Naive thymus-derived CD4-positive, alpha-beta T cell (primary cell): ENCODE results near the gene E4F1. TPM values are rescaled to one million over a fixed set of nuclear protein-coding genes. Genes with fewer than 3 reads are reported as not detected.

Experiments used
- ATAC-seq: fragments of 150-1000 bp; cut with Tn5 transposase; 2 replicates; pipeline ENCODE4 v1.10.0; 2021; ENCODE audit warnings: mild to moderate bottlenecking, moderate library complexity
- CTCF ChIA-PET: fragments of 350-600 bp; sonication (Branson Sonifier 250); formaldehyde crosslinking; loops from one replicate; lab custom pipeline; 2021; ENCODE audit warnings: antibody characterized with exemption; lab: Charles Lee
- POLR2A ChIA-PET: fragments of 350-600 bp; sonication (Branson Sonifier 250); formaldehyde crosslinking; loops from one replicate; lab custom pipeline; 2021; ENCODE audit warnings: antibody characterized with exemption, inconsistent platforms; lab: Charles Lee
- DNase-seq, 9 donors: peaks; one replicate each; pipeline versions ENCODE4 v3.0.0 to v3.0.0-alpha.2; 2020 to 2022; ENCODE audit warnings: mixed read lengths in 1 of 9
- H3K27ac ChIP-seq: one replicate; pipeline ENCODE4 v1.7.0; 2013; ENCODE audit warnings: mild to moderate bottlenecking, low read depth, low read length, moderate library complexity
- H3K27me3 ChIP-seq, 2 donors: one replicate each; pipeline ENCODE4 v1.7.0; 2013; ENCODE audit warnings: low read length in 2 of 2, mild to moderate bottlenecking in 2 of 2, moderate library complexity in 2 of 2; ENCODE audit not compliant: control insufficient read depth in 2 of 2, insufficient read depth in 2 of 2
- H3K36me3 ChIP-seq, 3 experiments: 1 replicate in 2 of 3; 2 replicates in 1 of 3; pipeline ENCODE4 v1.7.0; 2013; ENCODE audit warnings: low read length in 3 of 3, mild to moderate bottlenecking in 3 of 3, moderate library complexity in 1 of 3; ENCODE audit not compliant: insufficient read depth in 3 of 3, control insufficient read depth in 2 of 3
- H3K4me1 ChIP-seq, 2 donors: one replicate each; pipeline ENCODE4 v1.7.0; 2013; ENCODE audit warnings: low read length in 2 of 2, mild to moderate bottlenecking in 2 of 2, moderate library complexity in 1 of 2; ENCODE audit not compliant: control insufficient read depth in 2 of 2, insufficient read depth in 2 of 2
- H3K4me3 ChIP-seq: 2 replicates; pipeline ENCODE4 v1.7.0; 2013; ENCODE audit warnings: mild to moderate bottlenecking, low read length
- H3K9me3 ChIP-seq, 3 experiments: 1 replicate in 2 of 3; 2 replicates in 1 of 3; pipeline ENCODE4 v1.7.0; 2013; ENCODE audit warnings: low read length in 3 of 3; ENCODE audit not compliant: control insufficient read depth in 2 of 3
- H3K27ac Mint-ChIP-seq, 9 donors: one replicate each; pipeline ENCODE4 v1.8.0; 2020 to 2022; ENCODE audit warnings: mixed read lengths in 9 of 9, mild to moderate bottlenecking in 8 of 9, moderate library complexity in 5 of 9, inconsistent platforms in 2 of 9
- H3K27me3 Mint-ChIP-seq, 5 donors: one replicate each; pipeline ENCODE4 v1.8.0; 2021 to 2022; ENCODE audit warnings: mixed read lengths in 5 of 5, mild to moderate bottlenecking in 1 of 5
- H3K36me3 Mint-ChIP-seq, 5 donors: one replicate each; pipeline ENCODE4 v1.8.0; 2020 to 2022; ENCODE audit warnings: mixed read lengths in 5 of 5, mild to moderate bottlenecking in 3 of 5, inconsistent platforms in 1 of 5
- H3K4me1 Mint-ChIP-seq, 7 donors: one replicate each; pipeline ENCODE4 v1.8.0; 2020 to 2022; ENCODE audit warnings: mixed read lengths in 7 of 7, mild to moderate bottlenecking in 3 of 7, inconsistent platforms in 1 of 7
- H3K4me3 Mint-ChIP-seq, 10 donors: one replicate each; pipeline ENCODE4 v1.8.0; 2020 to 2022; ENCODE audit warnings: mild to moderate bottlenecking in 10 of 10, mixed read lengths in 10 of 10, moderate library complexity in 6 of 10, inconsistent platforms in 2 of 10
- H3K9me3 Mint-ChIP-seq, 11 donors: one replicate each; pipeline ENCODE4 v1.8.0; 2020 to 2022; ENCODE audit warnings: mixed read lengths in 11 of 11, mild to moderate bottlenecking in 4 of 11, inconsistent platforms in 1 of 11, moderate library complexity in 1 of 11
- intact Hi-C, 2 donors: fragments of 100-400 bp; cut with micrococcal nuclease; formaldehyde crosslinking; loops; one replicate each; pipeline ENCODE4 v1.15.1; 2023
- polyA plus RNA-seq, 2 donors: library from polyadenylated mRNA; unstranded; fragments of 300-500 nt; fragmentation: Illumina TruSeq; gene quantifications; one replicate each; pipeline ENCODE4 v1.2.3, GENCODE V29; 2021
- total RNA-seq, 6 experiments: library from RNA in 5 of 6; stranded (reverse) in 5 of 6; gene quantifications; 1 replicate in 5 of 6; 2 replicates in 1 of 6; pipeline ENCODE4 v1.2.3 and lab custom pipeline; 2021 to 2026

The E4F1 gene
- total and polyA plus RNA-seq, 7 experiments from 2014 or later = 12.6 to 45.6 (median 33.6) TPM

DNA sequence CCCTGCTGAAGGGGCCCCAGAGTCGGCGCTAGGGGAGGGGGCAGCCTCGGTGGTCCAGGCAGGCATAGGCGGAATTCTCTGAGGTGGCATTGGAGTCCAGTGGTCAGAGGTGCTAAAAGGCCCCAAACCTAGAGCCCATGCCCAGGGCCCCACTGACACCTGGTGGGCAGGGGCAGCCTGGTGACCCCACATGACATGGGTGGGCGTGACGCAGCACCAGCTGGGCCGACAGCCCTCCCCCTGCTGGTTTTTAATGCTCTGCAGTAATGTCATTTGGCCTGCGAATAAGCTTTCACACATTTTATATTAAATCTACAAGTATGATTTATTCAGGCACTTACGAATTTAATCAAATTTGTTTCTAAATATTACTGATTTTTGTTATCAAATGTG lies 46.7 kb downstream of the E4F1 start:
- Mint-ChIP-seq H3K4me1 (peaks cover 8 to 32% (median 26%) of the 10 kb centered on the region in 7 donors), H3K27me3 (peaks cover 0 to 2% (median 0%) of the 10 kb centered on the region in 5 donors), H3K9me3 (peaks cover 0 to 3% (median 0%) of the 10 kb centered on the region in 11 donors), H3K36me3 (peaks cover 0 to 6% (median 0%) of the 10 kb centered on the region in 5 donors), H3K4me3 (peak overlapping the region in 8 of 10 donors; percentile 93 to 98 (median 95)), H3K27ac (peak overlapping the region in 1 of 9 donors; percentile 99)
- Histone ChIP-seq H3K4me3 (no peak overlapping the region), H3K9me3 (no peaks in the 10 kb centered on the region), H3K4me1 (peaks cover 13 to 15% of the 10 kb centered on the region in 2 donors), H3K27ac (no peak overlapping the region), H3K36me3 (peaks cover 0 to 4% (median under 1%) of the 10 kb centered on the region in 3 experiments), H3K27me3 (no peaks in the 10 kb centered on the region)
- intact Hi-C loops = no loop called here
- CTCF ChIA-PET = no interaction called here
- POLR2A ChIA-PET = interaction anchor here (0.8 to 2.3 kb wide), 5 partner anchors 8 to 243 kb away, joined by 3 to 9 read pairs (median 5); partner anchors contain the start of genes ATP6V0C, ECI1, MLST8 and TRAF7
- ATAC-seq (no peak), DNase-seq (no peak)

DNA sequence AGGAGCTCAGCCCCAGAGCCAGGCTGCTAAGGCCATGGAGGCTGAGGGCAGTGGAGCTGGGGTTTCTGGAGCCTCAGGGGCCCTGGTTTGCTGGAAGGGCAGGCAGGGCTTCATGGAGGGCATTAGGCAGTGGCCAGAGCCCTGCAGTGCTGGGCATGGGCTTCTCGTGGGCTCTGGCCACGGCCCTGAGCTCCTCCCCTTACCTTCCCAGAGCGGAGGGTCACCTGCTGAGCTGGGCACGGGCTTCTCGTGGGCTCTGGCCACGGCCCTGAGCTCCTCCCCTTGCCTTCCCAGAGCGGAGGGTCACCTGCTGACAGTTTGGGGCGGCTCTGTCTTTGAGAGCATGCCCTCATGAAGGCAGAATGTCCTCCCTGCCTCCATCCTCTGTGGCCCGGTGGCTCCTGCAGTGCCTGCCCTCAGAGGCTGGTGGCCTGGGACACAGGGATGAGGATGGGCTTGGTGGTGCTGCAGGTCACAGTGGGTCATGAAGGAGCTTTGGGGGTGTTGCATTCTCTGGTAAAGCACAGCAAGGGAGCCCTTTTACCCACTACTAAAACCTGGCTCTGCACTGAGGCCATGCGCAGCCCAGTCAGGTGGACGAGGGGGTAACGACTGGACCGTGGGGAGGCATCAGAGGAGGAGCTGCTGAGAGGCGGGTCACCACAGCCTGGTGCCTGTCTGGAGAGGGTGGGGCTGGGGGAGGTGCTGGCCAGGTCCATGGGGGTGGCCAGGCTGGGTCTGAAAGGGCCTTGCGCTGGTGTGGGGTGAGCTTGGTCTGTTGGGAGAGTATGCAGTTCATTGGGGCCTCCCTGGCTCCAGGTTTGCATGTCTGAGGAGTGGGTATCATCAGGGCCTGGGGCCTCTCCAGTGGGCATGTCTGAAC lies 47.4 kb downstream of the E4F1 start:
- peaks cover 0 to 6% (median 0%) of the 10 kb centered on the region in 5 donors for H3K36me3 Mint-ChIP-seq
- Histone ChIP-seq H3K27ac (no peak overlapping the region), H3K36me3 (peaks cover 0 to 3% (median 0%) of the 10 kb centered on the region in 3 experiments), H3K4me1 (peaks cover 13 to 15% of the 10 kb centered on the region in 2 donors), H3K9me3 (no peaks in the 10 kb centered on the region), H3K27me3 (no peaks in the 10 kb centered on the region), H3K4me3 (no peak overlapping the region)
- H3K27me3 Mint-ChIP-seq = peaks cover 0 to 2% (median 0%) of the 10 kb centered on the region in 5 donors
- H3K27ac Mint-ChIP-seq = peak overlapping the region in 1 of 9 donors; percentile 25
- no peak for DNase-seq
- ATAC-seq = no peak
- H3K9me3 Mint-ChIP-seq = peaks cover 0 to 3% (median 0%) of the 10 kb centered on the region in 11 donors
- ChIA-PET POLR2A (interaction anchor here (0.6 to 1.8 kb wide), 5 partner anchors 9 to 488 kb away, joined by 3 to 6 read pairs (median 4); partner anchors contain the start of genes ATP6V0C, ECI1, MLST8 and NUBP2), CTCF (no interaction called here)
- peaks cover 6 to 27% (median 20%) of the 10 kb centered on the region in 7 donors for H3K4me1 Mint-ChIP-seq
- intact Hi-C loops = no loop called here
- peak overlapping the region in 4 of 10 donors; percentile 9 to 26 (median 16) for H3K4me3 Mint-ChIP-seq

DNA sequence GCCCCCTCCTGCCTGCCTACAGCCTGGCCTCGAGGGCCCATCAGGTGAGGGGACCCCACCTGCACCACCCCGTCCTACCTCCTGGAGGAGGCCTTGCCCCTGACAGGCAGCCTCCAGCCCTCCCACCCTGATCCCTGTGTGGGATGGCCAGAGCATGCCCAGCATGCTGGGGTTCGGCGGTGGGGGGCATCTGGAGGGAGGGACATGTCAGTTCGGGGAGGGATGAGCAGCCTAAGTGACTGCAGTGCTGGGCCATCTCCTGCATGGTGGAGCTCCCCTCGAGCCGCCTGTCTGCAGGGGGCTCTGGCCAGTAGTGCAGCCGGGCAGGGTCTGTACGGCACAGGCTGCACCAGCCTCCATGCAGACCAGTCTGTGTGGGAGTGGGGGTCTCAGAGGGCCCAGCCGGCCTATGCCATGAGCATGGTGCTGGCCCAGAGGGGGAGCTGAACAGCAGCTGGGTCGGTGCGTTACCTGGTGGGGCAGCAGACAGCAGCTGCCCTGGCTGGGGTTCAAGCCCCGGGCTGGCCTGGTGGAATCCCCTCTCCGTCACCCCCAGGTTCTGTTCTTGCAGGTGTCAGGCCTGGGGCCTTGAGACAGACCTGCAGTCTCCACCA lies 48.6 kb downstream of the E4F1 start:
- Mint-ChIP-seq H3K4me3 (no peak overlapping the region), H3K9me3 (peaks cover 0 to 3% (median 0%) of the 10 kb centered on the region in 11 donors), H3K27ac (no peak overlapping the region), H3K36me3 (peaks cover 0 to 4% (median 0%) of the 10 kb centered on the region in 5 donors), H3K4me1 (peaks cover 6 to 16% (median 11%) of the 10 kb centered on the region in 7 donors), H3K27me3 (peaks cover 0 to 2% (median 0%) of the 10 kb centered on the region in 5 donors)
- no peak overlapping the region for H3K4me3 ChIP-seq
- intact Hi-C loops = no loop called here
- ATAC-seq (no peak), DNase-seq (no peak)
- peaks cover 0 to 3% (median 0%) of the 10 kb centered on the region in 3 experiments for H3K36me3 ChIP-seq
- peaks cover 8 to 9% of the 10 kb centered on the region in 2 donors for H3K4me1 ChIP-seq
- ChIA-PET CTCF (no interaction called here), POLR2A (no interaction called here)
- H3K27ac ChIP-seq = no peak overlapping the region
- H3K27me3 ChIP-seq = no peaks in the 10 kb centered on the region
- no peaks in the 10 kb centered on the region for H3K9me3 ChIP-seq

GRCh38 chr16:2273484-2273883 lies 50.1 kb downstream of the E4F1 start:
- H3K4me3 Mint-ChIP-seq = peak overlapping the region in 1 of 10 donors; percentile 34
- no peak overlapping the region for H3K27ac Mint-ChIP-seq

GRCh38 chr16:2273931-2274330 lies 50.5 kb downstream of the E4F1 start:
- no peak overlapping the region for H3K4me3 Mint-ChIP-seq
- H3K4me1 Mint-ChIP-seq = peaks cover 6 to 10% (median 8%) of the 10 kb centered on the region in 7 donors
- Histone ChIP-seq H3K36me3 (no peaks in the 10 kb centered on the region), H3K4me1 (peaks cover 7 to 9% of the 10 kb centered on the region in 2 donors), H3K27me3 (no peaks in the 10 kb centered on the region), H3K27ac (no peak overlapping the region), H3K9me3 (no peaks in the 10 kb centered on the region), H3K4me3 (no peak overlapping the region)
- no peaks in the 10 kb centered on the region for H3K9me3 Mint-ChIP-seq
- ChIA-PET POLR2A (no interaction called here), CTCF (no interaction called here)
- no peaks in the 10 kb centered on the region for H3K27me3 Mint-ChIP-seq
- ATAC-seq (no peak), DNase-seq (no peak)
- intact Hi-C loops = no loop called here
- H3K27ac Mint-ChIP-seq = no peak overlapping the region
- no peaks in the 10 kb centered on the region for H3K36me3 Mint-ChIP-seq

More at GRCh38 chr16:2273484-2273883, 50.1 kb downstream of the E4F1 start:
- CTCF ChIA-PET = no interaction called here
- intact Hi-C loops = no loop called here
- POLR2A ChIA-PET = no interaction called here
- Mint-ChIP-seq H3K36me3 (no peaks in the 10 kb centered on the region), H3K4me1 (peaks cover 6 to 10% (median 8%) of the 10 kb centered on the region in 7 donors), H3K9me3 (no peaks in the 10 kb centered on the region), H3K27me3 (no peaks in the 10 kb centered on the region)
- H3K4me1 ChIP-seq = peaks cover 7 to 9% of the 10 kb centered on the region in 2 donors
- no peaks in the 10 kb centered on the region for H3K27me3 ChIP-seq
- ATAC-seq = no peak
- DNase-seq = no peak
- no peaks in the 10 kb centered on the region for H3K9me3 ChIP-seq
- H3K36me3 ChIP-seq = no peaks in the 10 kb centered on the region
- H3K4me3 ChIP-seq = no peak overlapping the region
- H3K27ac ChIP-seq = no peak overlapping the region

DNA sequence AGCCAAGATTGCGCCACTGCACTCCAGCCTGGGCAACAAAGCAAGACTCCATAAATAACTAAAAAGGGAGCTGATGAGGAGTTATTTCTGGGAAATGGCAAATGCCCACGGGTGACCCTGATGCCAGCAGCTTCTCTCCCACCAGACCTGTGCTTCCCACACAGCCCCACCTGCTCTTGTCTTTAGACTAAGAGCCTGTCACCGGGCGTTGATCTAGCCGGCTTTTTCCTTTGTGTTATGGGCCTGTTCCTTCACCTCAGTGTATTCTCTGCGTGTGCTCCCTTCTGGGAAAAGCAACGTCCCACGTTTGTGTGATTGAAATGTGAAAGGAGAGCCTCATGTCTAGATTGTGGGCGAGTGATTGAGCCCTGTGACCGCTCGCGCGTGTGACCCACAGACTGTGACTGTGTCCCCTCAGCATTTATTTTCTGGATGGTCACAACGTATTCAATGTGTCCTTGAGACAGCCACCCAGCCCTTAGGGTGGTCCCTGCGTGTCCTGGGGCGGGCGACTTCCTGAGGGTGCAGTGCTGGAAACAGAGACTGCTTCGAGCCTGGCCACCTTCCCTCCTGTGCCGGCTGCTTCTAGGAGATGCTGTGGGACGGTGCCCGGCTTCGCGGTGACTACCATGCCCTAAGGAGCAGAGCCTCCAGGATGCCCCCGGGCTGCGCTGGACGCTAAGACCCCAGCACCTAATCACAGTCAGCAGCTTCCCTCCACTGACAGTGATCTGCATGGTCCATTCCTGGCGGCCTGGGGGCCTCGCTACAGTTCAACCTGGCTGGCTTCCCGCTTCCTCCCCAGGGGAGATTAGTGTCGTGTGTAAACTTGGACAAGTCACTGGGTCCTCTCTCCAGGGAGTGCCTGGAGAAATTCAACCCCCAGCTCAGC lies 52.3 kb downstream of the E4F1 start:
- no peak overlapping the region for H3K4me3 Mint-ChIP-seq
- peaks cover 0 to 3% (median 0%) of the 10 kb centered on the region in 7 donors for H3K4me1 Mint-ChIP-seq
- H3K27ac Mint-ChIP-seq = no peak overlapping the region
- H3K36me3 Mint-ChIP-seq = no peaks in the 10 kb centered on the region
- POLR2A ChIA-PET = interaction anchor here (0.6 kb wide), 2 partner anchors 61 to 253 kb away, joined by 3 read pairs; no protein-coding TSS in a partner anchor
- Histone ChIP-seq H3K27me3 (no peaks in the 10 kb centered on the region), H3K9me3 (no peaks in the 10 kb centered on the region), H3K27ac (no peak overlapping the region), H3K4me3 (no peak overlapping the region), H3K36me3 (no peaks in the 10 kb centered on the region), H3K4me1 (no peaks in the 10 kb centered on the region)
- intact Hi-C loops = no loop called here
- H3K27me3 Mint-ChIP-seq = no peaks in the 10 kb centered on the region
- no peaks in the 10 kb centered on the region for H3K9me3 Mint-ChIP-seq
- no peak for ATAC-seq
- CTCF ChIA-PET = no interaction called here
- no peak for DNase-seq
